Astrocyte of the cerebellum (primary cell): ENCODE measurements around the gene MS4A13.
"Not testable (repeated sequence)": the region's sequence is repeated elsewhere in the genome, so short reads cannot be mapped to it uniquely, and the experiment has no call there.

ENCODE experiments used
- DNase-seq: peaks from one replicate; pipeline ENCODE4 v3.0.0-alpha.2; 2011; ENCODE audit warnings: low read depth
- H3K4me3 ChIP-seq: 2 replicates; pipeline ENCODE4 v1.5.1; 2011; ENCODE audit warnings: mild to moderate bottlenecking, low read depth, low read length, moderate library complexity
- CTCF ChIP-seq: IDR thresholded peaks from 2 replicates; pipeline ENCODE4 v1.5.1; 2012; ENCODE audit warnings: low read length, low read depth, moderate library complexity, mild to moderate bottlenecking; ENCODE audit errors: missing control alignments
- in situ Hi-C: cut with HindIII; loops from 2 replicates; pipeline ENCODE4 v1.10.0; 2017; ENCODE audit warnings: low sequenced_read_pairs

MS4A13 gene

GRCh38 chr11:60504219-60504905 lies 10.8 kb upstream of the MS4A13 start:
- H3K4me3 ChIP-seq = no peak overlapping the region
- DNase-seq = no peak
- TF ChIP-seq CTCF = no peak
- in situ Hi-C loops = no loop called here

GRCh38 chr11:60509609-60510008 lies 5.6 kb upstream of the MS4A13 start:
- in situ Hi-C loops, DNase-seq, H3K4me3 ChIP-seq: not testable (repeated sequence)

- H3K4me3 ChIP-seq, DNase-seq, in situ Hi-C loops: not testable (repeated sequence)
Observed at GRCh38 chr11:60510209-60510608, 5.0 kb upstream of the MS4A13 start.

- no peak overlapping the region for H3K4me3 ChIP-seq
- no peak for DNase-seq
- TF ChIP-seq CTCF = no peak
- in situ Hi-C loops = no loop called here
Observed at GRCh38 chr11:60511393-60511792, 3.8 kb upstream of the MS4A13 start.

GRCh38 chr11:60512651-60513225 lies 2.5 kb upstream of the MS4A13 start:
- H3K4me3 ChIP-seq = no peak overlapping the region
- in situ Hi-C loops = no loop called here
- no peak for TF ChIP-seq CTCF
- DNase-seq = no peak

GRCh38 chr11:60513496-60514460 lies 1.4 kb upstream of the MS4A13 start:
- no peak for TF ChIP-seq CTCF
- no peak overlapping the region for H3K4me3 ChIP-seq
- in situ Hi-C loops = no loop called here
- no peak for DNase-seq

GRCh38 chr11:60528465-60528864 lies 13.3 kb downstream of the MS4A13 start:
- no peak for TF ChIP-seq CTCF
- H3K4me3 ChIP-seq = no peak overlapping the region
- DNase-seq = no peak
- in situ Hi-C loops = no loop called here
